Measurements from ENCODE around the gene PLSCR1. TPM values are rescaled to one million over a fixed set of nuclear protein-coding genes. Genes with fewer than 3 reads are reported as not detected.

The PLSCR1 gene
- total and polyA plus RNA-seq, 9 of the 15 experiments (the other 6 are each of a cell fraction or from before 2014, with no cell fraction given) = 40.6 to 122 (median 69.1) TPM

- TF ChIP-seq ZNF407 (IDR thresholded peaks at IDR 0.05; ENCODE audit: low read depth) (no peak), PBX2 (CRISPR knock-in tag; IDR thresholded peaks at IDR 0.05; ENCODE audit: low read depth) (no peak), PBX2 (tag; conservative IDR thresholded peaks at IDR 0.05; ENCODE audit: low read depth) (no peak), GMEB1 (CRISPR knock-in tag; IDR thresholded peaks at IDR 0.05) (no peak)
Observed at GRCh38 chr3:146466604-146467003, 77.8 kb downstream of the PLSCR1 start (continued).

All from K562 (cell line).